ENCODE measurements around the gene RNPEP. TPM values are rescaled to one million over a fixed set of nuclear protein-coding genes. Genes with fewer than 3 reads are reported as not detected.

The RNPEP gene
- polyA plus RNA-seq, 6 donors from 2014 or later = 28.2 to 50.0 (median 34.7) TPM

DNA sequence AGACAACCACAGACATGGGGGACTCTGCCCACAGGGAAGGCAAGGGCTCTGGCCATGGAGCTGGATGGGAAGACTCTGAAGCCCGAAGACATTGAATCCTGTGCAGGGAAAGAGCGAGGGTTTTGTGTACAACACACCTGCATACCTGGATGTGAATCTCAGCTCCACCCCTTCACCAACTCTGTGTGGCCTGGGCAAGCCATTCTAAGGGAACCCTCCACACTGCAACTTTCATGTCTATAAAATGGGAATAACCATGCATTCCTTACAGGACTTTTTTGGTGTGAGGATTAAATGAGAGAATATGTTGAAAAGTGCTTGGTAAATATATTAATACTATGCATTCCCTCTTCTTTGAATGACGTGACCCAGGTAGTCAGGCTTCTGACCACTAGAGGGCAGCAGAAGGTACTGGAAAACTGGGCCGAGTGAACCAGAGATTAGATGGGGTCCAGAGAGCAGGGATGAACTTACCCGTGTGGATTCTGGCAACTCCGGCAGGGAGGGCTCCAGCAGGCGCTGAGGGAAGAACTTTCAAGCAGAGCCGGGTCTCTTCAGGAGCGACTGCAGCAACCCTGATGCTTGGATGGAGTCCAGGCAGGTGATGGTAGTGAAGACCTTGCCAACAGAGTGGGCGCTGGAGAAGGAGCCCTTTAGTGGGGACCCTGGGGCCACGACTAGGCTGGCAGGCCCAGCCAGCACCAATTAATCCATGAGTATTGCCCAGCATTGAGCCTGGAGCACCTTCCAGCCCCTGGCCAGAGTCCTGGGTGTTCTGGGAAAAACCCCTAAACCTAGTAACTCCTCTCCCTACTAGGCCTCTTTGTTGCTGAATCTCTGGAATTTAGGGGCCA lies 27.1 kb downstream of the RNPEP start:
- peak; percentile 42 for DNase-seq

DNA sequence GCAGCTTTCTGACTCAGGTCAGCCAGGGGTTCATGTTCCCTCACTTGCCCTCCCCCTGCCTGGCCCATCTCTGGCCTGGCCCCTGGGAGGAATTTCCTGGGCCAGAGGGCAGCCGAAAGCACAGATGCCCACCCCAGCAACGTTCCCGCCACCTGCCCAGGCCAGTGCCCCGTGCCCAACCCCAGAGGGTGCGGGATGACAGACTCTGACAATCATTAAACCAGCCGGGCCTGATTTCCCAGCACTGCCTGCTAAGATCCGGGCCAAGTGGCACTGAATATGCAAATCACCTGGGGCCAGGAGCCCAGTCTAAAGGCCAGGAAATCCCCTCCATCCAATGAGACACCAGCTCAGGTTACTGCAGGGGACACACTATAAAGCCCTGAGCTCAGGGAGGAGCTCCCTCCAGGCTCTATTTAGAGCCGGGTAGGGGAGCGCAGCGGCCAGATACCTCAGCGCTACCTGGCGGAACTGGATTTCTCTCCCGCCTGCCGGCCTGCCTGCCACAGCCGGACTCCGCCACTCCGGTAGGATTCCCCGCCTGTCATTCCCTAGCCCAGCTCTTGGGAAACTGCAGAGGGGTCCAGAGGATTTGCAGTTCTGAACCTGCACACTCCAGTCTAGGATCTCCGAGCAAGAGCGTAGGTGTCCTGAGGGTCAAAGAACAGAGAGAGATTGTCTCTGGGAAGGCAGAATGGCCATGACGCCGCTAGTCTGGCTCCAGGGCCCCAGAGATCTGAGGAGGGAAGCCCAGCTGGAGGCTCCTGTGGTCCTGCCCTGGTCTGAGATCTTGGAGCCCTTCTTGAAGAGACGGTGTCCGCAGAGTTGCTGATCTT lies 27.9 kb downstream of the RNPEP start, which contains the start of gene ELF3:
Gene ELF3 (plus strand): TSS at position 408 of the 836 bp plus-strand sequence. CDS start 550 bp downstream, outside the sequence.
- DNase-seq (no peak), ATAC-seq (ENCODE audit: low read depth in 2 of 2) (no peak)
- peak within 1 kb of the TSS in 1 of 6 donors; percentile 30 for H3K27ac Mint-ChIP-seq
- H3K27me3 Mint-ChIP-seq = no peaks in the 10 kb centered on the region
- H3K4me3 Mint-ChIP-seq = peak within 1 kb of the TSS in 1 of 8 donors; percentile 56
- H3K4me1 Mint-ChIP-seq = peaks cover 4 to 7% (median 6%) of the 10 kb centered on the region in 3 donors
- H3K9me3 Mint-ChIP-seq = no peaks in the 10 kb centered on the region
- peaks cover 0 to under 1% of the 10 kb centered on the region in 2 donors for H3K36me3 Mint-ChIP-seq

More for the DNA sequence above, 27.1 kb downstream of the RNPEP start:
- Mint-ChIP-seq H3K4me1 (peaks cover 4 to 7% (median 6%) of the 10 kb centered on the region in 3 donors), H3K9me3 (no peaks in the 10 kb centered on the region), H3K4me3 (peak overlapping the region in 1 of 8 donors; percentile 56), H3K36me3 (peaks cover 2 to 4% of the 10 kb centered on the region in 2 donors), H3K27me3 (no peaks in the 10 kb centered on the region), H3K27ac (no peak overlapping the region)
- ATAC-seq (ENCODE audit: low read depth in 2 of 2) = peak; percentile 35 to 66

DNA sequence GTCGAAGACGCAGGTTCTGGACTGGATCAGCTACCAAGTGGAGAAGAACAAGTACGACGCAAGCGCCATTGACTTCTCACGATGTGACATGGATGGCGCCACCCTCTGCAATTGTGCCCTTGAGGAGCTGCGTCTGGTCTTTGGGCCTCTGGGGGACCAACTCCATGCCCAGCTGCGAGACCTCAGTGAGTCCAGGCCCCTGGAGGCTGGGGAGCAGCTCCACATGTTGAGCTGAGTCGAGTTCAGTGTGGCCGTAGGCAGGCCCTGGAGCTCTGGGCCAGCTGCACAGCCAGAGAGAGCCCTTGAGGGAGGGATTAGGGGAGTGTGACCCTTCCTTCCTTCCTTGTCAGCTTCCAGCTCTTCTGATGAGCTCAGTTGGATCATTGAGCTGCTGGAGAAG lies 29.5 kb downstream of the RNPEP start:
- Mint-ChIP-seq H3K27me3 (peaks cover 2 to 4% (median 3%) of the 10 kb centered on the region in 3 donors), H3K4me3 (no peak overlapping the region), H3K9me3 (no peaks in the 10 kb centered on the region), H3K36me3 (no peaks in the 10 kb centered on the region), H3K4me1 (peaks cover 4 to 7% (median 6%) of the 10 kb centered on the region in 3 donors), H3K27ac (peak overlapping the region in 2 of 6 donors; percentile 24 to 59)
- ATAC-seq (ENCODE audit: low read depth in 2 of 2) (no peak), DNase-seq (no peak)

DNA sequence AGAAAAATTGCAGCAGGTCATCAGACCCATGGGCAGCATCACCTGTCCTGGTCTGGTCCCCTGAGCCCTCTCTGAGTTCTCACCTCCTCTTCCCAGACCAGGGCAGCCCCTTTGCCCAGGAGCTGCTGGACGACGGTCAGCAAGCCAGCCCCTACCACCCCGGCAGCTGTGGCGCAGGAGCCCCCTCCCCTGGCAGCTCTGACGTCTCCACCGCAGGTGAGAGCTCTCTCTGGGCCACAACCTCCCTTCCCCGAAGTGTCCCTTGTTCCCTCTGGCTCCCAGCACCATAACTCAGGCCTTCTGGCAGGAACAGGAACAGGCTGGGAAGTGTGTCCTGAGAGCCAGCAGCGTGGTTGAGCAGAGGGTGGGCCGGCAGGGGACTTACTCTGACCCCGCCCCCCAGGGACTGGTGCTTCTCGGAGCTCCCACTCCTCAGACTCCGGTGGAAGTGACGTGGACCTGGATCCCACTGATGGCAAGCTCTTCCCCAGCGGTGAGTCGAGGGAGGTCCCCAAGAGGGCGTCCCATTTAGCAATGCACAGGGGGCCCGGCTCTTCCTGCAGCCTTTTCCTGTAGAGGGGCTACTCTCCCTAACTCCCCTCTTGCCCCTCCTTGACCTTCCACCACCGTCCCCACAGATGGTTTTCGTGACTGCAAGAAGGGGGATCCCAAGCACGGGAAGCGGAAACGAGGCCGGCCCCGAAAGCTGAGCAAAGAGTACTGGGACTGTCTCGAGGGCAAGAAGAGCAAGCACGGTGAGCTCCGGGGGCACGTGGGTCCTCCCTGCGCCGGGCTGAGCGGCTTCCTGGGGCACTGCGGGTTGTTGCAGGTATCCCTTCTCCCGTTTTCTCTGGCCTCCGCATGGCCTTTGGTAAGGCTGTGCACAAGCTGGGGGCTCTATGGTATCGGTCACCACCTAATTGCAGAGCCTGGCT lies 30.4 kb downstream of the RNPEP start:
- H3K9me3 Mint-ChIP-seq = no peaks in the 10 kb centered on the region
- no peak for DNase-seq
- peaks cover 4 to 7% (median 6%) of the 10 kb centered on the region in 3 donors for H3K4me1 Mint-ChIP-seq
- no peak overlapping the region for H3K4me3 Mint-ChIP-seq
- peak overlapping the region in 1 of 6 donors; percentile 90 for H3K27ac Mint-ChIP-seq
- H3K36me3 Mint-ChIP-seq = no peaks in the 10 kb centered on the region
- peaks cover 5 to 10% (median 8%) of the 10 kb centered on the region in 3 donors for H3K27me3 Mint-ChIP-seq
- ATAC-seq (ENCODE audit: low read depth in 2 of 2) = no peak

DNA sequence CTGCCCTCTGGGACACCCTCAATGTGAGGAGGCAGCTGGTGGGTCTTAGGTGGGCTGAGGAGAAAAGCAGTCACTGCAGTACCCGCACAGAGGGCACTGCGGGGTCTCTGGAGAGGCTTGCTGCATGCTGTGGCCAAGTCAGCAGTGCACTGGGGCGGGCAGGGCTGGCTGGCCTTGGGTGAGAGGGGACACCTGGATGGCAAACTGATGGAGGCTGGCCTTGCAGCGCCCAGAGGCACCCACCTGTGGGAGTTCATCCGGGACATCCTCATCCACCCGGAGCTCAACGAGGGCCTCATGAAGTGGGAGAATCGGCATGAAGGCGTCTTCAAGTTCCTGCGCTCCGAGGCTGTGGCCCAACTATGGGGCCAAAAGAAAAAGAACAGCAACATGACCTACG lies 31.2 kb downstream of the RNPEP start:
- no peak overlapping the region for H3K27ac Mint-ChIP-seq
- DNase-seq (no peak), ATAC-seq (ENCODE audit: low read depth in 2 of 2) (no peak)
- H3K9me3 Mint-ChIP-seq = no peaks in the 10 kb centered on the region
- H3K27me3 Mint-ChIP-seq = peaks cover 5 to 11% (median 10%) of the 10 kb centered on the region in 3 donors
- peaks cover 4 to 7% (median 6%) of the 10 kb centered on the region in 3 donors for H3K4me1 Mint-ChIP-seq
- H3K4me3 Mint-ChIP-seq = no peak overlapping the region
- no peaks in the 10 kb centered on the region for H3K36me3 Mint-ChIP-seq

DNA sequence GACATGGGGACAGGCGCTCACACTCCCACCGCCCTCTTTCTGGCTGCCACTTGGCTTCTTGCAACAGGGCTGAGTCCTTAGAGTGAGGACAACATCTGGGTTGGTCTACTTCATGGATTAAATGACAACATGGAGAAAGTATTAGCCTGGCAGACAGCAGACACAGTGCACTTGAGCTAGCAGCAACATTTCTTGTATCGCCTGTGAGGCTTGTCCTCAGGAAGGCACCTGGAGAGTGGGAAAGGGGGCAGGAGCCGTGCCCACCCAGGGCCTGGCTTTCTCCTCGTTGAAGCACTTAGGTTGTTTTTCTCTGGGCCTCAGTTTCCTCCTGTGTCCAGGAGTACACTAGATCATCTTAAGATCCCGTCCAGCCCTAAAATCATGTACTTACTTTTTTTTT lies 31.6 kb downstream of the RNPEP start:
- peaks cover 9 to 15% (median 15%) of the 10 kb centered on the region in 3 donors for H3K27me3 Mint-ChIP-seq
- no peak overlapping the region for H3K27ac Mint-ChIP-seq
- H3K4me3 Mint-ChIP-seq = no peak overlapping the region

DNA sequence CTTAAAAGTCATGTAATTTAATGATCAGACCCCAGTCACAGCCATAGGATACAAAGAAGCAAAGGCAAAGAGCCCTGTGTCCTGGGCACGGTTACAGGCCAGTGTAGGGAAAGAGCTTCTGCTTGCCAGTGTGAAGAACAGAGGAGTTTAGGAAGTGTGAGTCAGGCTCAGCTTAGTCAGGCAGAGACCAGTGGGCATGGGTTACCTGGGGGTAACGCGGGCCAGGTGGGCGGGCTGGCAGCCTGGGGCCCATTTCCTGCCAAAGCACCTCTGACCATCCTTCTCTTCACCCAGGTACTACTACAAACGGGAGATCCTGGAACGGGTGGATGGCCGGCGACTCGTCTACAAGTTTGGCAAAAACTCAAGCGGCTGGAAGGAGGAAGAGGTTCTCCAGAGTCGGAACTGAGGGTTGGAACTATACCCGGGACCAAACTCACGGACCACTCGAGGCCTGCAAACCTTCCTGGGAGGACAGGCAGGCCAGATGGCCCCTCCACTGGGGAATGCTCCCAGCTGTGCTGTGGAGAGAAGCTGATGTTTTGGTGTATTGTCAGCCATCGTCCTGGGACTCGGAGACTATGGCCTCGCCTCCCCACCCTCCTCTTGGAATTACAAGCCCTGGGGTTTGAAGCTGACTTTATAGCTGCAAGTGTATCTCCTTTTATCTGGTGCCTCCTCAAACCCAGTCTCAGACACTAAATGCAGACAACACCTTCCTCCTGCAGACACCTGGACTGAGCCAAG lies 32.6 kb downstream of the RNPEP start:
- no peaks in the 10 kb centered on the region for H3K36me3 Mint-ChIP-seq
- H3K4me1 Mint-ChIP-seq = no peaks in the 10 kb centered on the region

More for the DNA sequence above, 31.6 kb downstream of the RNPEP start:
- H3K4me1 Mint-ChIP-seq = peaks cover 4 to 7% (median 5%) of the 10 kb centered on the region in 3 donors
- ATAC-seq (ENCODE audit: low read depth in 2 of 2) (no peak), DNase-seq (no peak)
- no peaks in the 10 kb centered on the region for H3K36me3 Mint-ChIP-seq
- no peaks in the 10 kb centered on the region for H3K9me3 Mint-ChIP-seq

DNA sequence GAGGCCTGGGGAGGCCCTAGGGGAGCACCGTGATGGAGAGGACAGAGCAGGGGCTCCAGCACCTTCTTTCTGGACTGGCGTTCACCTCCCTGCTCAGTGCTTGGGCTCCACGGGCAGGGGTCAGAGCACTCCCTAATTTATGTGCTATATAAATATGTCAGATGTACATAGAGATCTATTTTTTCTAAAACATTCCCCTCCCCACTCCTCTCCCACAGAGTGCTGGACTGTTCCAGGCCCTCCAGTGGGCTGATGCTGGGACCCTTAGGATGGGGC lies 33.2 kb downstream of the RNPEP start:
- Mint-ChIP-seq H3K4me1 (no peaks in the 10 kb centered on the region), H3K4me3 (no peak overlapping the region), H3K27ac (no peak overlapping the region), H3K36me3 (no peaks in the 10 kb centered on the region), H3K9me3 (no peaks in the 10 kb centered on the region), H3K27me3 (peaks cover 10 to 19% (median 17%) of the 10 kb centered on the region in 3 donors)
- ATAC-seq (ENCODE audit: low read depth in 2 of 2) (no peak), DNase-seq (no peak)

More for the DNA sequence above, 32.6 kb downstream of the RNPEP start:
- ATAC-seq (ENCODE audit: low read depth in 2 of 2) (no peak), DNase-seq (no peak)
- Mint-ChIP-seq H3K27me3 (peaks cover 10 to 19% (median 17%) of the 10 kb centered on the region in 3 donors), H3K27ac (peak overlapping the region in 1 of 6 donors; percentile 37), H3K4me3 (peak overlapping the region in 1 of 8 donors; percentile 29), H3K9me3 (no peaks in the 10 kb centered on the region)

DNA sequence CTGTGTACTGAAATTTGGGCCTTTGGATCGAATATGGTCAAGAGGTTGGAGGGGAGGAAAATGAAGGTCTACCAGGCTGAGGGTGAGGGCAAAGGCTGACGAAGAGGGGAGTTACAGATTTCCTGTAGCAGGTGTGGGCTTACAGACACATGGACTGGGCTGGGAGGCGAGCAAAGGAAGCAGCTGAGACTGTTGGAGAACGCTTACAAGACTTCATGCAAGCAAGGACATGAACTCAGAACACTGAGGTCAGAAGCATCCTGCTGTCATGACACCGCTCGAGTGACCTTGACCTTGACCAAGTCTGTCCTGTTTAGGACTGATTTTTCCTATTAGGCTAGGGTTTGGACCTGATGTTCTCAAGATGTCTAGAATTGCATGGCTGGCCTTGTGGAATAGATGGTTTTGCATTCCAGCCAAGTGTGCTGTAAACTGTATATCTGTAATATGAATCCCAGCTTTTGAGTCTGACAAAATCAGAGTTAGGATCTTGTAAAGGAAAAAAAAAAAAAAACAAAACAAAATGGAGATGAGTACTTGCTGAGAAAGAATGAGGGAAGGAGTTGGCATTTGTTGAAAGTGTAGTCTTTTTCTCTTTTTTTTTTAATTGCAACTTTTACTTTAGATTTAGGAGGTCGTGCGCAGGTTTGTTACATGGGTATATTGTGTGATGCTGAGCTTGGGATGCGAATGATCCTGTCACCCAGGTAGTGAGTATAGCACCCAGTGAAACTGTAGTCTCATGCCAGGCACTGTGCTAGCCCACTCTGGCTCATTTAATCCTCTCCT lies 33.8 kb downstream of the RNPEP start:
- peak overlapping the region in 1 of 6 donors; percentile 10 for H3K27ac Mint-ChIP-seq

DNA sequence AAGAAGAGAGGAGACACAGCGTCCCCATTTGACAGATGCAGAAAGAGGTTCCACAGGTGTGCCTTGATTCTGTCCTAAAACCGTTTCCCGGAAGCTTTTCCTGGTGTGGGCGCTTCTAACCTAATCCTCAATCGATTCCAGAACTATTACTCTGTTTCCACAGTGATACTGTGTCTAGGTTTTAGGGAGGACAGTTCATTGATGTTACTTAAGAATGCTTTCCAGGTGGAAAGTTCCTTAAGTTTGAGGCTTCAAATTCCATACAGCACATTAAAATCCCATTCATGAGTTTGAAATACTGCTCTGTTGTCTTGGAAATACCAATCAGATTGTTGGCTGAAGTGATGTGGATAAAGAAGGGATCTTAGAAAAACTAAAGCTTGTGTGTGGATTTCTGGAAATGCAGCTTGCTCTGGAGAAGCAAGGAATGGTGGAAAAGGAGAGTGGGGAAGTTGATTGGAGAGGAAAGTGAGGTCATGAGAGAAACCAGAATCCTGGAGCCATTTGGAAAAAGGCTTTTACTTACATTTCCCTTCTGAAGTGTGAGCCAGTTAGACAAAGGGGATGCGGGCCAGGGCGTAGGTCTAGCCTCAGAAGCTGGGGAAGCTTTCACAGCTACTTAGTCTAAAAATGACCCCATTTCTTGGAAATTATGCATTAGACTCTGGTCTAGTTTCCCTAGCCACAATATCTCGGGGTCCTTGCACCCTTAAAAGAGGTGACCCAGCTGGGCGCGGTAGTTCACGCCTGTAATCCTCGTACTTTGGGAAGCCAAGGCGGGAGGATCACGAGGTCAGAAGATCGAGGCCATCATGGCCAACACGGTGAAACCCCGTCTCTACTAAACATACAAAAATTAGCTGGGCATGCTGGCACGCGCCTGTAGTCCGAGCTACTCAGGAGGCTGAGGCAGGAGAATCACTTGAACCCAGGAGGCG lies 34.6 kb downstream of the RNPEP start:
- peaks cover 14 to 27% (median 25%) of the 10 kb centered on the region in 3 donors for H3K27me3 Mint-ChIP-seq
- no peaks in the 10 kb centered on the region for H3K36me3 Mint-ChIP-seq
- DNase-seq (no peak), ATAC-seq (ENCODE audit: low read depth in 2 of 2) (no peak)
- no peak overlapping the region for H3K4me3 Mint-ChIP-seq
- H3K9me3 Mint-ChIP-seq = no peaks in the 10 kb centered on the region
- no peak overlapping the region for H3K27ac Mint-ChIP-seq
- H3K4me1 Mint-ChIP-seq = no peaks in the 10 kb centered on the region

More for the DNA sequence above, 33.8 kb downstream of the RNPEP start:
- H3K27me3 Mint-ChIP-seq = peaks cover 10 to 20% (median 19%) of the 10 kb centered on the region in 3 donors
- ATAC-seq (ENCODE audit: low read depth in 2 of 2) (no peak), DNase-seq (no peak)
- no peaks in the 10 kb centered on the region for H3K9me3 Mint-ChIP-seq
- H3K4me1 Mint-ChIP-seq = no peaks in the 10 kb centered on the region
- no peaks in the 10 kb centered on the region for H3K36me3 Mint-ChIP-seq
- no peak overlapping the region for H3K4me3 Mint-ChIP-seq

All from naive B cell (primary cell).